Prostate gland (tissue), 2 donors: ENCODE data around the gene GGACT. TPM values are rescaled to one million over a fixed set of nuclear protein-coding genes. Genes with fewer than 3 reads are reported as not detected.

Experiments
- DNase-seq: peaks from one replicate; pipeline ENCODE4 v3.0.0-alpha.2; 2019; ENCODE audit warnings: low spot score
- H3K27ac ChIP-seq, 2 donors: fragments of 200-600 bp; sonication (generic); 2 replicates each; pipeline ENCODE4 v1.5.1; 2017 to 2019
- H3K27me3 ChIP-seq: fragments of 200-600 bp; sonication (generic); replicated peaks from 2 replicates; pipeline ENCODE4 v1.5.1; 2019; ENCODE audit not compliant: insufficient read depth
- H3K36me3 ChIP-seq, 2 donors: fragments of 200-600 bp; sonication (generic); 1 replicate in 1 of 2; 2 replicates in 1 of 2; pipeline versions ENCODE4 v1.5.1 to v1.8.1; 2017 to 2019
- H3K4me1 ChIP-seq: fragments of 200-600 bp; sonication (generic); replicated peaks from 2 replicates; pipeline ENCODE4 v1.5.1; 2019
- H3K4me3 ChIP-seq, 2 donors: fragments of 200-600 bp; sonication (generic); 2 replicates each; pipeline ENCODE4 v1.5.1; 2017 to 2019
- H3K9me3 ChIP-seq: fragments of 200-600 bp; sonication (generic); 2 replicates; pipeline ENCODE4 v1.5.1; 2017
- CTCF ChIP-seq, 4 experiments: fragments of 200-600 bp in 2 of 4; fragments of 450-650 bp in 2 of 4; sonication (generic) in 2 of 4; IDR thresholded peaks; 1 replicate in 3 of 4; 2 replicates in 1 of 4; pipeline ENCODE4 v1.5.1; 2016 to 2019; ENCODE audit warnings: antibody characterized with exemption in 4 of 4, mild to moderate bottlenecking in 2 of 4, moderate library complexity in 2 of 4
- POLR2A ChIP-seq: fragments of 450-650 bp; IDR thresholded peaks from one replicate; pipeline ENCODE4 v1.6.1; 2016; ENCODE audit warnings: antibody characterized with exemption, mild to moderate bottlenecking
- POLR2AphosphoS5 ChIP-seq: sonication (generic); formaldehyde crosslinking; IDR thresholded peaks from one replicate; pipeline ENCODE4 v1.6.1; 2017; ENCODE audit warnings: antibody characterized with exemption
- WGBS: methylation state at CpG from one replicate; pipeline ENCODE4 v1.1.5; 2018; 5-methylcytosine and 5-hydroxymethylcytosine counted together
- intact Hi-C: fragments of 100-400 bp; cut with DNase I; formaldehyde crosslinking; loops from one replicate; pipeline ENCODE4 v1.14.2; 2022
- total RNA-seq, 2 donors: library from RNA; depleted of rRNA; stranded (reverse); fragments of >200 nt; gene quantifications; one replicate each; pipeline ENCODE4 v1.1.0, GENCODE V29; 2016

GGACT gene
- total RNA-seq, 2 donors from 2014 or later = 4.8 to 15.1 TPM

GRCh38 chr13:100511466-100511865, 77.1 kb downstream of the GGACT start:
- Histone ChIP-seq H3K27ac (no peak overlapping the region), H3K4me1 (no peaks in the 10 kb centered on the region), H3K9me3 (no peaks in the 10 kb centered on the region), H3K4me3 (no peak overlapping the region), H3K27me3 (no peaks in the 10 kb centered on the region), H3K36me3 (no peaks in the 10 kb centered on the region)
- DNase-seq = no peak
- intact Hi-C loops = loop anchor here (5.0 to 10.0 kb wide), 2 partner anchors 277 to 594 kb away; no protein-coding TSS in a partner anchor
- 79% methylated on average over 7 of the region's 7 CpGs for WGBS
- TF ChIP-seq POLR2AphosphoS5 = no peak
- TF ChIP-seq CTCF (IDR thresholded peaks at IDR 0.05) = no peak
- no peak for TF ChIP-seq POLR2A

GRCh38 chr13:100510208-100510957, 78.2 kb downstream of the GGACT start:
- intact Hi-C loops = loop anchor here (5.0 to 10.0 kb wide), 2 partner anchors 276 to 593 kb away; no protein-coding TSS in a partner anchor
- H3K4me1 ChIP-seq = no peaks in the 10 kb centered on the region
- no peaks in the 10 kb centered on the region for H3K27me3 ChIP-seq
- no peak overlapping the region for H3K27ac ChIP-seq
- no peak overlapping the region for H3K4me3 ChIP-seq
- 94% methylated on average over 11 of the region's 11 CpGs for WGBS
- H3K36me3 ChIP-seq = no peaks in the 10 kb centered on the region
- no peaks in the 10 kb centered on the region for H3K9me3 ChIP-seq
- no peak for DNase-seq
- TF ChIP-seq POLR2AphosphoS5 (no peak), POLR2A (no peak), CTCF (IDR thresholded peaks at IDR 0.05) (no peak)

- TF ChIP-seq CTCF (IDR thresholded peaks at IDR 0.05) (no peak), POLR2A (no peak), POLR2AphosphoS5 (no peak)
- 85% methylated on average over 8 of the region's 8 CpGs for WGBS
- Histone ChIP-seq H3K4me3 (no peak overlapping the region), H3K4me1 (no peaks in the 10 kb centered on the region), H3K36me3 (no peaks in the 10 kb centered on the region), H3K9me3 (no peaks in the 10 kb centered on the region), H3K27me3 (no peaks in the 10 kb centered on the region), H3K27ac (no peak overlapping the region)
- intact Hi-C loops = no loop called here
- no peak for DNase-seq
Observed at GRCh38 chr13:100508996-100509395, 79.6 kb downstream of the GGACT start.

GRCh38 chr13:100508455-100508854, 80.1 kb downstream of the GGACT start:
- WGBS = 92% methylated on average over 6 of the region's 6 CpGs
- no peaks in the 10 kb centered on the region for H3K4me1 ChIP-seq
- no peak overlapping the region for H3K27ac ChIP-seq
- H3K36me3 ChIP-seq = no peaks in the 10 kb centered on the region
- H3K27me3 ChIP-seq = no peaks in the 10 kb centered on the region
- no peaks in the 10 kb centered on the region for H3K9me3 ChIP-seq
- no peak overlapping the region for H3K4me3 ChIP-seq
- intact Hi-C loops = no loop called here
- no peak for DNase-seq
- TF ChIP-seq POLR2A = no peak
- TF ChIP-seq CTCF (IDR thresholded peaks at IDR 0.05) = no peak
- no peak for TF ChIP-seq POLR2AphosphoS5
